CD4-positive, alpha-beta T cell (primary cell): ENCODE results near the gene ZNF532. TPM values are rescaled to one million over a fixed set of nuclear protein-coding genes. Genes with fewer than 3 reads are reported as not detected.

Experiments used
- ATAC-seq: fragments of 200-7000 bp; cut with Tn5 transposase; one replicate; pipeline ENCODE4 v1.10.0; 2022; ENCODE audit warnings: mild to moderate bottlenecking; ENCODE audit not compliant: poor library complexity
- CTCF ChIA-PET: fragments of 350-600 bp; sonication (Branson Sonifier 250); formaldehyde crosslinking; loops from one replicate; lab custom pipeline; 2021; ENCODE audit warnings: antibody characterized with exemption, inconsistent platforms; lab: Charles Lee
- POLR2A ChIA-PET: fragments of 350-600 bp; sonication (Branson Sonifier 250); formaldehyde crosslinking; loops from one replicate; lab custom pipeline; 2021; ENCODE audit warnings: antibody characterized with exemption, inconsistent platforms; lab: Charles Lee
- DNase-seq, 14 experiments: peaks; one replicate each; pipeline ENCODE4 v3.0.0-alpha.2; 2013 to 2020; ENCODE audit warnings: mixed read lengths in 2 of 14
- H3K27ac ChIP-seq, 2 donors: one replicate each; pipeline versions ENCODE4 v1.5.1 to v1.7.0; 2013; ENCODE audit warnings: low read length in 2 of 2, low read depth in 1 of 2, mild to moderate bottlenecking in 1 of 2
- H3K27me3 ChIP-seq, 2 experiments: 1 replicate in 1 of 2; 2 replicates in 1 of 2; pipeline versions ENCODE4 v1.6.1 to v1.7.0; 2013; ENCODE audit warnings: low read length in 2 of 2, control low read depth in 1 of 2, mild to moderate bottlenecking in 1 of 2, moderate library complexity in 1 of 2; ENCODE audit not compliant: insufficient read depth in 2 of 2, control insufficient read depth in 1 of 2
- H3K36me3 ChIP-seq: one replicate; pipeline ENCODE4 v1.6.1; 2013; ENCODE audit warnings: low read length, control low read depth; ENCODE audit not compliant: insufficient read depth
- H3K4me1 ChIP-seq: one replicate; pipeline ENCODE4 v1.6.1; 2013; ENCODE audit warnings: low read length, control low read depth; ENCODE audit not compliant: insufficient read depth
- H3K4me3 ChIP-seq: one replicate; pipeline ENCODE4 v1.5.1; 2013; ENCODE audit warnings: mild to moderate bottlenecking, low read length, moderate library complexity
- H3K9me3 ChIP-seq, 2 experiments: 1 replicate in 1 of 2; 2 replicates in 1 of 2; pipeline versions ENCODE4 v1.6.1 to v1.7.0; 2013; ENCODE audit warnings: low read length in 2 of 2, mild to moderate bottlenecking in 2 of 2, control low read depth in 1 of 2, moderate library complexity in 1 of 2; ENCODE audit not compliant: control insufficient read depth in 1 of 2, insufficient read depth in 1 of 2
- H3K27ac Mint-ChIP-seq: one replicate; pipeline ENCODE4 v1.8.0; 2020; ENCODE audit warnings: mixed read lengths
- H3K27me3 Mint-ChIP-seq: one replicate; pipeline ENCODE4 v1.8.0; 2021; ENCODE audit warnings: mixed read lengths
- H3K36me3 Mint-ChIP-seq: one replicate; pipeline ENCODE4 v1.8.0; 2021; ENCODE audit warnings: low read depth, mixed read lengths
- H3K4me1 Mint-ChIP-seq: one replicate; pipeline ENCODE4 v1.8.0; 2021; ENCODE audit warnings: low read depth, mixed read lengths
- H3K4me3 Mint-ChIP-seq: one replicate; pipeline ENCODE4 v1.8.0; 2020; ENCODE audit warnings: mild to moderate bottlenecking, mixed read lengths
- H3K9me3 Mint-ChIP-seq: one replicate; pipeline ENCODE4 v1.8.0; 2020; ENCODE audit warnings: mixed read lengths
- intact Hi-C, 2 experiments: fragments of 100-400 bp; cut with DNase I in 1 of 2; cut with micrococcal nuclease in 1 of 2; formaldehyde crosslinking; loops; one replicate each; pipeline versions ENCODE4 v1.15.1 to v1.9.0; 2023 to 2025; cut with DNase I, micrococcal nuclease
- total RNA-seq, 174 experiments: library from RNA in 2 of 174; stranded (reverse) in 2 of 174; gene quantifications; one replicate each; pipeline ENCODE4 v1.2.3 and lab custom pipeline; 2021 to 2026
- TF ChIP-seq, protein P1 (sequence below): fragments of 200-600 bp; IDR thresholded peaks from one replicate; pipeline ENCODE4 v1.8.0; 2022; ENCODE audit warnings: antibody characterized with exemption, mild to moderate bottlenecking

Gene ZNF532
- total RNA-seq, 2 experiments from 2014 or later: 9.8 to 9.9 TPM

DNA sequence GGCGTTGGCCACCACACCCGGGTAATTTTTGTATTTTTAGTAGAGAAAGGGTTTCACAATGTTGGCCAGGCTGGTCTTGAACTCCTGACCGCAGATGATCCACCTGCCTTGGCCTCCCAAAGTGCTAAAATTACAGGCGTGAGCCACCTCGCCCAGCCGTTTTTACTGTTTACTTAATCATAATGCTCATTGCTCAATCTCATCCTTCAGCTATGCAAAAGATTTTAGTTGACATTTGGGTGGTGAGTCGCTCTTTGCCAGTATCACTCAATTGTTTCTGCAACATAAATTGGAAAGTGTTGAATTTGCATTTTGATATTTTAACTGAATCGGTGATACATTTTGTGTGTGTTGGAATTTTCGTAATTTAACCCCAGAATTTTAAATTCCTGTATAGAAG, 7.8 kb upstream of the ZNF532 start:
- no peaks in the 10 kb centered on the region for H3K9me3 ChIP-seq
- H3K36me3 ChIP-seq: no peaks in the 10 kb centered on the region
- no peak overlapping the region for H3K4me3 ChIP-seq
- peaks cover 18 to 24% of the 10 kb centered on the region in 2 experiments for H3K27me3 ChIP-seq
- CTCF ChIA-PET: no interaction called here
- no peak for ATAC-seq
- no peak for DNase-seq
- H3K4me1 Mint-ChIP-seq: no peaks in the 10 kb centered on the region
- peaks cover 55% of the 10 kb centered on the region for H3K27me3 Mint-ChIP-seq
- intact Hi-C loops: no loop called here
- POLR2A ChIA-PET: no interaction called here
- no peak overlapping the region for H3K4me3 Mint-ChIP-seq
- H3K36me3 Mint-ChIP-seq: no peaks in the 10 kb centered on the region
- no peaks in the 10 kb centered on the region for H3K9me3 Mint-ChIP-seq
- H3K27ac Mint-ChIP-seq: no peak overlapping the region
- no peaks in the 10 kb centered on the region for H3K4me1 ChIP-seq
- TF ChIP-seq, protein P1, sequence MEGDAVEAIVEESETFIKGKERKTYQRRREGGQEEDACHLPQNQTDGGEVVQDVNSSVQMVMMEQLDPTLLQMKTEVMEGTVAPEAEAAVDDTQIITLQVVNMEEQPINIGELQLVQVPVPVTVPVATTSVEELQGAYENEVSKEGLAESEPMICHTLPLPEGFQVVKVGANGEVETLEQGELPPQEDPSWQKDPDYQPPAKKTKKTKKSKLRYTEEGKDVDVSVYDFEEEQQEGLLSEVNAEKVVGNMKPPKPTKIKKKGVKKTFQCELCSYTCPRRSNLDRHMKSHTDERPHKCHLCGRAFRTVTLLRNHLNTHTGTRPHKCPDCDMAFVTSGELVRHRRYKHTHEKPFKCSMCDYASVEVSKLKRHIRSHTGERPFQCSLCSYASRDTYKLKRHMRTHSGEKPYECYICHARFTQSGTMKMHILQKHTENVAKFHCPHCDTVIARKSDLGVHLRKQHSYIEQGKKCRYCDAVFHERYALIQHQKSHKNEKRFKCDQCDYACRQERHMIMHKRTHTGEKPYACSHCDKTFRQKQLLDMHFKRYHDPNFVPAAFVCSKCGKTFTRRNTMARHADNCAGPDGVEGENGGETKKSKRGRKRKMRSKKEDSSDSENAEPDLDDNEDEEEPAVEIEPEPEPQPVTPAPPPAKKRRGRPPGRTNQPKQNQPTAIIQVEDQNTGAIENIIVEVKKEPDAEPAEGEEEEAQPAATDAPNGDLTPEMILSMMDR: no peak
- H3K27ac ChIP-seq: no peak overlapping the region

DNA sequence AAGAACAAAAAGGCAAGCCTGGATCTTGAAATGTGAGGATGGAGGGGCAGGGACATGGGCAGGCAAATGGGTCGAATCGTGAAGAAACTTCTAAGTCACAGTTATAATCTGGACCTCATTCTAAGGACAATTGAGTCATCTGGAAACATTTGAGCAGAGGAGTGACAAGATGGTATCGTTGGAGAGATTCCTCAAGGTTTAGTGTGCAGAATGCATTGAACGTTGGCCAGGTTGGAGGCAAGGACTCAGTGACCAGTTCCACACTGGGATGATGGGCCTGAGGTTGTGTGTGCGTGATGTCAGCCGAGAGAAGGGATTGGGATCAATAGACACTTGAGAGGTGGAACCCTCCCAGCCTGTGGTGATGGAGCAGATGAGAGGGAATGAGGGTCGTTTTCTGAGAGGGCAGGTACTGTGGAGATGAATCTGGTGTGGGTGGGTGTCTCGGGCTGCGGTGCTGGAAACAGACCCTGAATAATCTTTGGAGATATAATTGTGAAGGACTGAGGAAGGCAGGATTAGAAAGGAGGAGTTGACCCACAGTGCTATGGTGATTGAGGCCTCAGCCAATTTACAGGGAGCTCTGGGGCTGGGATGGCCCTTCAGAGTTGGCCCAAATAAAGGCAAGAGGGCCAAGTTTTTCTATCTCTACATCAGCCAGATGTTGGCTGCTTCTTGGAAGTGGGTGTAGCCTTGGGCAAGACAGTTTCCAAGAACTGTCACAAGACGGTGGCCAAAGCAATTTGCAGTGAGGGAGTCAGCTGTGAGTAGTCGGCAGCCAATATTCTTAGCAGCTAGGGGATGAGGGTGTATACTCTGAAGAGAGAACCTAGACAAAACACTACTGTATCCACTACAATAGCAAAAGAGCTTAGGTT, 5.8 kb upstream of the ZNF532 start:
- TF ChIP-seq, protein P1: no peak
- peaks cover 5% of the 10 kb centered on the region for H3K4me1 Mint-ChIP-seq
- CTCF ChIA-PET: no interaction called here
- Histone ChIP-seq H3K27ac (no peak overlapping the region), H3K4me1 (peaks cover 5% of the 10 kb centered on the region), H3K36me3 (no peaks in the 10 kb centered on the region), H3K9me3 (no peaks in the 10 kb centered on the region), H3K27me3 (peaks cover 25 to 32% of the 10 kb centered on the region in 2 experiments), H3K4me3 (no peak overlapping the region)
- ATAC-seq (no peak), DNase-seq (no peak)
- POLR2A ChIA-PET: no interaction called here
- intact Hi-C loops: no loop called here
- peaks cover 56% of the 10 kb centered on the region for H3K27me3 Mint-ChIP-seq
- no peak overlapping the region for H3K4me3 Mint-ChIP-seq
- H3K9me3 Mint-ChIP-seq: no peaks in the 10 kb centered on the region
- H3K36me3 Mint-ChIP-seq: no peaks in the 10 kb centered on the region
- H3K27ac Mint-ChIP-seq: no peak overlapping the region

DNA sequence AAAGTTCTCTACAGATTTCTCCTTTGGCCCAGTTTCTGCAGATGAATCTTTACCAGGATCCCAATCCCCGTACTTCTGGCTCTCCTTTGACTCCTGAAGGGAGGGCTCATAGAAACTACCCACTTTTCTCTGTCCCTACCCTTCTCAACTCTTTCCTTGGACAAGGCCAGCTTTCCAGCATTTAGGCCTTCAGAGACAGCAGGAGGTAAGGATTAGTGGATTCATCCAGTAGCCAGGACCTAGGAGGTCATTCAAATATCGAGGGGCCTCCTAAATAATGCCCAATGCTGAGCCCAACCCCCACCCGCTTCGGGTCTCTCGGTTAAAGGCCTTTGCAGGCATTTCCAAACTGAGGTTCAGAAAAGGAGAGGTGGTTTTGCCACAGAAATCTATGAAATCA, 4.8 kb upstream of the ZNF532 start:
- TF ChIP-seq, protein P1: no peak
- H3K4me3 Mint-ChIP-seq: no peak overlapping the region
- peaks cover 8% of the 10 kb centered on the region for H3K4me1 ChIP-seq
- peaks cover 62% of the 10 kb centered on the region for H3K27me3 Mint-ChIP-seq
- no peaks in the 10 kb centered on the region for H3K9me3 Mint-ChIP-seq
- no peak overlapping the region for H3K27ac ChIP-seq
- H3K36me3 ChIP-seq: no peaks in the 10 kb centered on the region
- H3K9me3 ChIP-seq: no peaks in the 10 kb centered on the region
- intact Hi-C loops: no loop called here
- no peak for ATAC-seq
- peaks cover 29 to 32% of the 10 kb centered on the region in 2 experiments for H3K27me3 ChIP-seq
- CTCF ChIA-PET: no interaction called here
- H3K27ac Mint-ChIP-seq: no peak overlapping the region
- peaks cover 5% of the 10 kb centered on the region for H3K4me1 Mint-ChIP-seq
- H3K4me3 ChIP-seq: no peak overlapping the region
- POLR2A ChIA-PET: no interaction called here
- no peak for DNase-seq
- no peaks in the 10 kb centered on the region for H3K36me3 Mint-ChIP-seq
